Measurements from ENCODE around the gene BATF2. TPM values are rescaled to one million over a fixed set of nuclear protein-coding genes. Genes with fewer than 3 reads are reported as not detected.

BATF2 gene
- total RNA-seq, 6 experiments from 2014 or later, result 1.9 to 2.5 (median 2.3) TPM

DNA sequence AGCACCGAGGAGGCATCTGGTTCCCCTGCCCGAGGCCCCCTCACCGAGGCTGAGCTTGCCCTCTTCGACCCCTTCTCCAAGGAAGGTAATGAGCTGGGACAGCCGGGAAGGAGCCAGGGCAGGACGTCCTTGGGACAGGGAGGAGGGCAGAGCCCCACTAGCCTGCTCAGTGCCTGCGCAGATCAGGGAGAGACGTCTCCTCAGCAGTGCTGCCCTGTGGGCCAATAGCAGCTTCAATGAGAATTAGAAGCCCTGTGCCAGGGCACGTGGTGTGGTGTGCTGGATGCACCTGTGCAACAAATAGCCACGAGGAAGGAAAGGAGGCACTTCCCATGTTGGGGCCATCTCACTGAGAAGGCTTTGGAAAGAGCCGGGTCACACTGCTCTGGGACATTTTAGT lies 38.8 kb upstream of the BATF2 start:
- no peak for ATAC-seq
- DNase-seq, result no peak
- intact Hi-C loops (cut with DNase I), result loop anchor here in 1 of 2 donors (10.0 kb wide), 1 partner anchor 69 kb away; no protein-coding TSS in a partner anchor
- Histone ChIP-seq H3K27me3 (no peaks in the 10 kb centered on the region), H3K4me1 (peaks cover 0 to 5% (median 0%) of the 10 kb centered on the region in 4 donors), H3K27ac (no peak overlapping the region), H3K36me3 (peaks cover 0 to 15% (median 1%) of the 10 kb centered on the region in 4 donors), H3K9me3 (no peaks in the 10 kb centered on the region), H3K4me3 (no peak overlapping the region)
- 96% methylated on average over 4 of the region's 11 CpGs for WGBS (ENCODE audit: insufficient coverage, low coverage, low lambda C conversion rate, missing lambda C conversion rate)
- TF ChIP-seq POLR2A (IDR thresholded peaks at IDR 0.05), result no peak
- TF ChIP-seq, protein P1, sequence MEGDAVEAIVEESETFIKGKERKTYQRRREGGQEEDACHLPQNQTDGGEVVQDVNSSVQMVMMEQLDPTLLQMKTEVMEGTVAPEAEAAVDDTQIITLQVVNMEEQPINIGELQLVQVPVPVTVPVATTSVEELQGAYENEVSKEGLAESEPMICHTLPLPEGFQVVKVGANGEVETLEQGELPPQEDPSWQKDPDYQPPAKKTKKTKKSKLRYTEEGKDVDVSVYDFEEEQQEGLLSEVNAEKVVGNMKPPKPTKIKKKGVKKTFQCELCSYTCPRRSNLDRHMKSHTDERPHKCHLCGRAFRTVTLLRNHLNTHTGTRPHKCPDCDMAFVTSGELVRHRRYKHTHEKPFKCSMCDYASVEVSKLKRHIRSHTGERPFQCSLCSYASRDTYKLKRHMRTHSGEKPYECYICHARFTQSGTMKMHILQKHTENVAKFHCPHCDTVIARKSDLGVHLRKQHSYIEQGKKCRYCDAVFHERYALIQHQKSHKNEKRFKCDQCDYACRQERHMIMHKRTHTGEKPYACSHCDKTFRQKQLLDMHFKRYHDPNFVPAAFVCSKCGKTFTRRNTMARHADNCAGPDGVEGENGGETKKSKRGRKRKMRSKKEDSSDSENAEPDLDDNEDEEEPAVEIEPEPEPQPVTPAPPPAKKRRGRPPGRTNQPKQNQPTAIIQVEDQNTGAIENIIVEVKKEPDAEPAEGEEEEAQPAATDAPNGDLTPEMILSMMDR (IDR thresholded peaks at IDR 0.05), result no peak

DNA sequence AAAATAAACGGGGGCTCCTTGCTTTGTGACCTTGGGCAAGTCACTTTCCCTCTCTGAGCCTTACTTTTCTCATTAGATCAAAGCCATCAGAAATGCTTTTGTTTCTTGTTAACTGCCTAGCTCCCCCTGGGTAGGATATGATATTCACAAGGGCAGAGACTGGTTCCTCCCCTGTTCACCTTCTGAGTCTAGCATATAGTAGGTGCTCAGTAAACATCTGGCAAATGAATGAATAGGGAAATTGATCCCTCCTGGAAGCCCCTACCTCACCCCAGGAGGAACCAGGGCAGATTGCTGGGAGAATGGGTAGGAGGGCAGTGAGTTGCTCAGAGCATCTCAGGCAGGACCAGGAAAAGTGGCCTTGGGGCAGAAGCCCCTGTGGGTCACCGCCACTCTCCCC lies 37.7 kb upstream of the BATF2 start:
- no peak overlapping the region for H3K4me3 ChIP-seq
- DNase-seq, result no peak
- H3K9me3 ChIP-seq, result no peaks in the 10 kb centered on the region
- H3K27me3 ChIP-seq, result no peaks in the 10 kb centered on the region
- TF ChIP-seq, protein P1 (IDR thresholded peaks at IDR 0.05), result no peak
- no peak for TF ChIP-seq POLR2A (IDR thresholded peaks at IDR 0.05)
- no peak for ATAC-seq
- H3K4me1 ChIP-seq, result no peaks in the 10 kb centered on the region
- peaks cover 0 to 15% (median 1%) of the 10 kb centered on the region in 4 donors for H3K36me3 ChIP-seq
- 100% methylated on average over 2 of the region's 2 CpGs for WGBS (ENCODE audit: insufficient coverage, low coverage, low lambda C conversion rate, missing lambda C conversion rate)
- no peak overlapping the region for H3K27ac ChIP-seq
- intact Hi-C loops (cut with DNase I), result loop anchor here in 1 of 2 donors (10.0 kb wide), 1 partner anchor 70 kb away; no protein-coding TSS in a partner anchor

DNA sequence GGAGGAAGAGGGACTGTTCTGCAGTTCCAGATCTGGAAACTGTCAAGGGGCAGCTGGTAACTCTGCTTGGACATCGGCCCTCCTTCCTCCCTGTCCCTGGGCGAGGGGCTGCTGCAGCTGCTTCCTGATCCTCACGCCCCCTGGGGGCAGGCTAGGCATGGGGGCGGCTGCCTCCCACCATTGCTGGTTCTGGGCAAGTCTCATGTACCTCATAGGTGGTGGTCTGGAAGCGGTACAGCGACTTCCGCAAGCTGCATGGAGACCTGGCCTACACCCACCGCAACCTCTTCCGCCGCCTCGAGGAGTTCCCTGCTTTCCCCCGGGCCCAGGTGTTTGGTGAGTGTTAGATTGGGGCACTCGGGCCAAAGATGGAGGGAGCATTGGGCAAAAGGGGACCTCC lies 35.4 kb upstream of the BATF2 start:
- WGBS (ENCODE audit: insufficient coverage, low coverage, low lambda C conversion rate, missing lambda C conversion rate), result no CpG with 5 or more reads among the region's 13 CpGs
- DNase-seq (no peak), ATAC-seq (no peak)
- intact Hi-C loops (cut with DNase I), result loop anchor here in 1 of 2 donors (10.0 kb wide), 1 partner anchor 73 kb away; no protein-coding TSS in a partner anchor
- H3K27me3 ChIP-seq, result no peaks in the 10 kb centered on the region
- H3K36me3 ChIP-seq, result peaks cover 0 to 15% (median 1%) of the 10 kb centered on the region in 4 donors
- H3K4me1 ChIP-seq, result peaks cover 0 to 8% (median 4%) of the 10 kb centered on the region in 4 donors
- TF ChIP-seq POLR2A (IDR thresholded peaks at IDR 0.05), result no peak
- TF ChIP-seq, protein P1 (IDR thresholded peaks at IDR 0.05), result no peak
- no peak overlapping the region for H3K4me3 ChIP-seq
- no peaks in the 10 kb centered on the region for H3K9me3 ChIP-seq
- no peak overlapping the region for H3K27ac ChIP-seq

DNA sequence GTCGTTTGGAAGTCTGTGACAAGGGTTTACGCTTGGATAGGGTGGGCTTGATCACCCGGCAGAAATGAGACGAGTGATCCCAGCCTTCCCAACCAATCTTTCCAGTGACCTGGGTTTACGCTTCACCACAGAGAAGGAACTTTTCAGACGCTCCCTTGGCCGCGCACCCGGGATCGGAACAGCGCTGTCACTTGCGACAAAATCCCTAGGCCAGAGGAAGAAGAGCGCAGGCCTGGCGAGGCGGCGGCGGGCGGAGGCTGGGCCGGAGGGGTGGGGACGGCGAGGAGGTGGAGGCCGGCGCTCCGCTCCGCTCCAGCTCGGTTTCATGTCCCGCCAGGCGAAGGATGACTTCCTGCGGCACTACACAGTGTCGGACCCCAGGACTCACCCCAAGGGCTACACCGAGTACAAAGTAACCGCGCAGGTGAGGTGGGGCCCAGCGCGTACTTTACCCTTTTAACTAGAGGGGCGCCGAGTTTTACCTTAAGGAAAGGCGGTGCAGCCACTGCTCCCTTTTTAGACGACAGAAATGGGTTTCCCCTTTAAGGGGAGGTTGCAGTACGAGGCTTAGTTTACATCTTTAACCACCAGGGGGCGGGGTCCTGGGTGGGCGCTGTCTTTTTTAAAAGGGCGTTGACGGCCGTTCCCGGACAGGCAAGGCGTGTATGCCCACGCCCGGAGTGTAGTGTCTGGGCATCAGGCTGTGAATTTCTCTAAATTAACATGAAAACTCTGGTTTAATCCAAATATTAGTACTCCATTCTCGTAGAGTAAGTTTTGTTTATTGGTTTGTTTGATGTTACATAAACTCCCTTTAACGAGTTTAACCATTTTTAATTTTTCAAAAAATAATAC lies 30.7 kb upstream of the BATF2 start, which contains the start of gene SNX15:
Gene SNX15 (plus strand): TSS at position 227 of the 855 bp plus-strand sequence. CDS start 99 bp downstream, at position 326.
- peak; percentile 69 for TF ChIP-seq POLR2A (IDR thresholded peaks at IDR 0.05)
- TF ChIP-seq, protein P1 (IDR thresholded peaks at IDR 0.05), result peak; percentile 60 to 75 (median 73)
- ATAC-seq, result peak; percentile 94 to 97 (median 96)
- intact Hi-C loops (cut with DNase I), result no loop called here
- H3K9me3 ChIP-seq, result no peaks in the 10 kb centered on the region
- peaks cover 0 to 13% (median 4%) of the 10 kb centered on the region in 4 donors for H3K4me1 ChIP-seq
- no peaks in the 10 kb centered on the region for H3K27me3 ChIP-seq
- H3K27ac ChIP-seq, result peak within 1 kb of the TSS; percentile 62 to 79 (median 77)
- peak within 1 kb of the TSS; percentile 63 to 76 (median 68) for H3K4me3 ChIP-seq
- peaks cover 0 to 5% (median 0%) of the 10 kb centered on the region in 4 donors for H3K36me3 ChIP-seq
- WGBS (ENCODE audit: insufficient coverage, low coverage, low lambda C conversion rate, missing lambda C conversion rate), result 7% methylated on average over 17 of the region's 51 CpGs
- DNase-seq, result peak; percentile 92 to 96 (median 94)
